ENCODE data around the gene GRIP2.

Gene GRIP2

GRCh38 chr3:14539742-14540491 lies at the start of gene GRIP2:
GRIP2 (minus strand) TSS chr3:14540342; CDS start chr3:14540308, 34 bp downstream.
- DNase-seq (ENCODE audit: low spot score): no peak

GRCh38 chr3:14588425-14589112 lies 48.4 kb upstream of the GRIP2 start:
- no peak for DNase-seq (ENCODE audit: low spot score)

- no peak for DNase-seq (ENCODE audit: low spot score)
Measured at GRCh38 chr3:14587740-14588360, 47.7 kb upstream of the GRIP2 start.

- DNase-seq (ENCODE audit: low spot score): no peak
Measured at GRCh38 chr3:14586611-14587010, 46.5 kb upstream of the GRIP2 start.

GRCh38 chr3:14583548-14584091 lies 43.5 kb upstream of the GRIP2 start:
- no peak for DNase-seq (ENCODE audit: low spot score)

GRCh38 chr3:14582045-14582410 lies 41.9 kb upstream of the GRIP2 start:
- no peak for DNase-seq (ENCODE audit: low spot score)

GRCh38 chr3:14581334-14582044 lies 41.3 kb upstream of the GRIP2 start:
- DNase-seq (ENCODE audit: low spot score): no peak

GRCh38 chr3:14577897-14578296 lies 37.8 kb upstream of the GRIP2 start:
- DNase-seq (ENCODE audit: low spot score): no peak

- no peak for DNase-seq (ENCODE audit: low spot score)
Measured at GRCh38 chr3:14576163-14576562, 36.0 kb upstream of the GRIP2 start.

GRCh38 chr3:14574183-14574582 lies 34.0 kb upstream of the GRIP2 start:
- no peak for DNase-seq (ENCODE audit: low spot score)

GRCh38 chr3:14573706-14574105 lies 33.6 kb upstream of the GRIP2 start:
- no peak for DNase-seq (ENCODE audit: low spot score)

- no peak for DNase-seq (ENCODE audit: low spot score)
Measured at GRCh38 chr3:14570864-14571263, 30.7 kb upstream of the GRIP2 start.

GRCh38 chr3:14570089-14570488 lies 29.9 kb upstream of the GRIP2 start:
- DNase-seq (ENCODE audit: low spot score): no peak

- DNase-seq (ENCODE audit: low spot score): no peak
Measured at GRCh38 chr3:14569474-14570000, 29.4 kb upstream of the GRIP2 start.

GRCh38 chr3:14568269-14568668 lies 28.1 kb upstream of the GRIP2 start:
- DNase-seq (ENCODE audit: low spot score): no peak

- no peak for DNase-seq (ENCODE audit: low spot score)
Measured at GRCh38 chr3:14566812-14567211, 26.7 kb upstream of the GRIP2 start.

- DNase-seq (ENCODE audit: low spot score): no peak
Measured at GRCh38 chr3:14565868-14566588, 25.9 kb upstream of the GRIP2 start.

GRCh38 chr3:14564741-14565140 lies 24.6 kb upstream of the GRIP2 start:
- DNase-seq (ENCODE audit: low spot score): no peak

GRCh38 chr3:14563946-14564539 lies 23.9 kb upstream of the GRIP2 start:
- DNase-seq (ENCODE audit: low spot score): no peak

- no peak for DNase-seq (ENCODE audit: low spot score)
Measured at GRCh38 chr3:14562121-14562890, 22.2 kb upstream of the GRIP2 start.
